ENCODE data around the gene RND1.

The RND1 gene

GRCh38 chr12:48813465-48814261 lies 52.0 kb downstream of the RND1 start:
- H3K27me3 ChIP-seq (replicated peaks), result no peaks in the 10 kb centered on the region
- in situ Hi-C loops (cut with HindIII; ENCODE audit: low pct_ligation_motif_present, low sequenced_read_pairs), result no loop called here
- H3K36me3 ChIP-seq (replicated peaks), result no peaks in the 10 kb centered on the region
- H3K4me3 ChIP-seq (ENCODE audit: low read depth, low read length), result peak overlapping the region; percentile 81
- no peak for DNase-seq
- TF ChIP-seq CTCF (IDR thresholded peaks at IDR 0.05; ENCODE audit: low read depth, low read length, missing control alignments), result peak; percentile 28
- H3K27ac ChIP-seq, result peak overlapping the region; percentile 65

- no peaks in the 10 kb centered on the region for H3K27me3 ChIP-seq (replicated peaks)
- H3K27ac ChIP-seq, result peak overlapping the region; percentile 10
- no peaks in the 10 kb centered on the region for H3K36me3 ChIP-seq (replicated peaks)
- DNase-seq, result no peak
- no peak for TF ChIP-seq CTCF (IDR thresholded peaks at IDR 0.05; ENCODE audit: low read depth, low read length, missing control alignments)
- in situ Hi-C loops (cut with HindIII; ENCODE audit: low pct_ligation_motif_present, low sequenced_read_pairs), result no loop called here
- no peak overlapping the region for H3K4me3 ChIP-seq (ENCODE audit: low read depth, low read length)
Observed at GRCh38 chr12:48812389-48812788, 53.3 kb downstream of the RND1 start.

- TF ChIP-seq CTCF (IDR thresholded peaks at IDR 0.05; ENCODE audit: low read depth, low read length, missing control alignments), result no peak
Observed at GRCh38 chr12:48811437-48812090, 54.1 kb downstream of the RND1 start.

GRCh38 chr12:48810903-48811431 lies 54.7 kb downstream of the RND1 start:
- Histone ChIP-seq H3K27me3 (replicated peaks) (no peaks in the 10 kb centered on the region), H3K36me3 (replicated peaks) (no peaks in the 10 kb centered on the region), H3K4me3 (ENCODE audit: low read depth, low read length) (no peak overlapping the region), H3K27ac (peak overlapping the region; percentile 74)
- in situ Hi-C loops (cut with HindIII; ENCODE audit: low pct_ligation_motif_present, low sequenced_read_pairs), result no loop called here
- DNase-seq, result peak; percentile 89
- no peak for TF ChIP-seq CTCF (IDR thresholded peaks at IDR 0.05; ENCODE audit: low read depth, low read length, missing control alignments)

More at GRCh38 chr12:48811437-48812090, 54.1 kb downstream of the RND1 start:
- in situ Hi-C loops (cut with HindIII; ENCODE audit: low pct_ligation_motif_present, low sequenced_read_pairs), result no loop called here
- Histone ChIP-seq H3K36me3 (replicated peaks) (no peaks in the 10 kb centered on the region), H3K4me3 (ENCODE audit: low read depth, low read length) (no peak overlapping the region), H3K27ac (peak overlapping the region; percentile 74), H3K27me3 (replicated peaks) (no peaks in the 10 kb centered on the region)
- DNase-seq, result no peak

GRCh38 chr12:48807981-48808380 lies 57.7 kb downstream of the RND1 start:
- H3K27ac ChIP-seq, result no peak overlapping the region
- in situ Hi-C loops (cut with HindIII; ENCODE audit: low pct_ligation_motif_present, low sequenced_read_pairs), result no loop called here
- no peaks in the 10 kb centered on the region for H3K27me3 ChIP-seq (replicated peaks)
- TF ChIP-seq CTCF (IDR thresholded peaks at IDR 0.05; ENCODE audit: low read depth, low read length, missing control alignments), result no peak
- H3K36me3 ChIP-seq (replicated peaks), result no peaks in the 10 kb centered on the region
- no peak for DNase-seq
- H3K4me3 ChIP-seq (ENCODE audit: low read depth, low read length), result no peak overlapping the region

Data from brain microvascular endothelial cell (primary cell).